Erythroblast (primary cell): ENCODE data around the gene CTDNEP1.

Source experiments
- GATA1 ChIP-seq: IDR thresholded peaks from 2 replicates; pipeline ENCODE4 v1.6.1; 2011; ENCODE audit warnings: low read depth, mild to moderate bottlenecking, control low read depth, low read length, moderate library complexity
- POLR2A ChIP-seq: IDR thresholded peaks from 2 replicates; pipeline ENCODE4 v1.6.1; 2011; ENCODE audit warnings: mild to moderate bottlenecking, low read length

- TF ChIP-seq POLR2A (peak; percentile 36), GATA1 (no peak)
These were observed 30.0 kb downstream of the CTDNEP1 start for GRCh38 chr17:7221278-7222092.
